GM19468 (cell line): Measurements from ENCODE around the gene RIN3.
A peak's percentile ranks its signal among the peaks of the same experiment; 100 is the strongest.
"Not testable (repeated sequence)": the region's sequence is repeated elsewhere in the genome, so short reads cannot be mapped to it uniquely, and the experiment has no call there.

Experiments
- ATAC-seq: cut with Tn5 transposase; IDR thresholded peaks from one replicate; pipeline ENCODE4 v1.9.1; 2021; ENCODE audit warnings: mild to moderate bottlenecking, moderate library complexity, moderate number of reproducible peaks; ENCODE audit not compliant: unreplicated experiment; ENCODE audit errors: extremely low read depth

Gene RIN3

GRCh38 chr14:92693998-92694795, 180.6 kb downstream of the RIN3 start:
- ATAC-seq: no peak

- ATAC-seq: no peak
Measured at GRCh38 chr14:92694807-92695206, 181.2 kb downstream of the RIN3 start.

GRCh38 chr14:92695562-92695961, 182.0 kb downstream of the RIN3 start:
- no peak for ATAC-seq

- no peak for ATAC-seq
Measured at GRCh38 chr14:92696366-92696765, 182.8 kb downstream of the RIN3 start.

- ATAC-seq: no peak
Measured at GRCh38 chr14:92698393-92698792, 184.8 kb downstream of the RIN3 start.

GRCh38 chr14:92701826-92702225, 188.2 kb downstream of the RIN3 start:
- no peak for ATAC-seq

DNA sequence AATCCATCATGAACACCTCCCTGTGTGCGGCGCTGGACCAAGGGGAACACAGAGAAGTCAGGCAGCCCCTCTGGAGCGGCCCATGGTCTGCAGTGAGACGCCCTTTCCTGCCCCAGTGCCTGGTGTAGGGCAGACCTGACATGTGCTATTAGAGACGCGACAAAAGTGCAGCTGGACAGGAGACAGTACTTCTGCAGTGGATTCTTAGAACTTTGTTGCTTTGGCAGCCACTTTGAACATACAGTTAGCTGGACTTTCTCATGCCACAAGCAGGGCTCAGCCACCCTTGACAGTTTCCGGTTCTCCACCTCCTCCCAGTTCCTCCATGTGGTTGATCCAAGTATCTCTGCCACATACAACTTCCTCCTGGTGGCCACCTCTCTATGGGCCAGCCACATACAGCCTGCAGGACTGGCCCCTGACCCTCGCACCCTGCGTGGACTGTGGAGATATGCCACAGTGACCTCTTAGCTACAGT, 188.9 kb downstream of the RIN3 start:
- ATAC-seq: no peak

DNA sequence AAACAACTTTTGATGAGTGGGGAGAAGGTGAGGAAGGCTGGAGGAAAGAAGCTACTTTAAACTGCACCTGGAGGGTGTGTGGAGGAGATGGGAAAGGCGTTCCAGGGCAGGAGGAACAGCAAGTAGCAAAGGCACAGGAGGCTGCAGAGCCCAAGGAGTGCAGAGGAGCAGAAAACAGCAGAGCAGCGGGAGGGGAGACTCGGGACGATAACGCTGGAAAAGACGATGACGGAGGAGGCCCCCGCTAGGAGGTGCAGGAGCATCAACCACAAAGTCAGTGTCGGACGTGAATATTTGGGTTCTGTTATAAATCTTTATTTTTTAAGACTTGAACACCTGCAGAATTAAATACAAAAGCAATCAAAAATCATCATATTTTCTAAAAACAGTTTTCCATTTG, 189.9 kb downstream of the RIN3 start:
- no peak for ATAC-seq

GRCh38 chr14:92704036-92704804, 190.6 kb downstream of the RIN3 start:
- ATAC-seq: peak; percentile 87

GRCh38 chr14:92704821-92705220, 191.2 kb downstream of the RIN3 start:
- no peak for ATAC-seq

- no peak for ATAC-seq
Measured at GRCh38 chr14:92706386-92706785, 192.8 kb downstream of the RIN3 start.

DNA sequence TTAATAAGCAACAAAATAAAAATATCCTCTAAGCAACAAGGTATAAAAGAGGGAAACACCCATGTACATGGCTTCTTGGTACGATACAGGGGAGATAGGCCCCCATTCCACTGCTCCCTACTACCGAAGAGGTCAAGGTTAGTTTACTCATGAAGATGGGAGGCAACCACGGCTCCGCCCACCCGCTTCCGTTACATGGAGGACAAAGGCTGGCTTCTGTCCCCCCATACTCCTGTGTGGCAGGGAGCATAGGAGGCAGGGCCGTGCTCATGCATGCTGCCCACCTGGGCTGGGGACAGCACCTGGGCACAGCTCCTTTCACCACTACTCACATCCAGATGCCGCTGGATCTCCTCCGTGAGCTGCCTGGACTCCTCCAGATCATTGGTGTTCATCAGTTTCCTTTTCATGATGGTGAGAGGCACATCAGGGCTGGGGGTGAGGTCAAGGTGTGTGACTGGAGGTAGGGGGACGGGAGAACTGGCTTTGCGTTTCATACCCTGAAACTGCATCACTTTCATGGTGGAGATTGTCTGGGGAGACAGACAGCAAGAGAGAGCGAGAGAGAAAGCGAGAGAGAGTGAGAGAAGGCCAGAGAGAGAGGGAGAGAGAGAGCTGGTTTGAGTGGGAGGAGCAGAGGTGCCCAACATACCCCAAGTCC, 195.9 kb downstream of the RIN3 start:
- ATAC-seq: no peak

DNA sequence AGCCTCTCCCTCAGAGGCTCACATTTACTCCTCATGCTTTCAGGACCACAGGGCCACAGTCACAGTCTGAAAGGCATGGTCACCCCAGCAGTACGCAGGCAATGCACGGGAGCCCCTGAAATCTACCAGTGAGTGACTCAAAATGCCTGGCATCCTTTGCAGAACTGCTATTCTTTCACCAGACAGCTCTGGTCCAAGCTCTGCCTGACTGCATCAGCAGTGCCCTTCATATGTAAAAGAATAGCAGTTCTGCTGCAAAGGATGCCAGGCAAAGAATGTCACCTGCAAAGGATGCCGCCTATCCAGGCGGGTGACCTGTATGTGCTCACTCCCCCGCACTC, 196.4 kb downstream of the RIN3 start:
- ATAC-seq: no peak

- ATAC-seq: no peak
Measured at GRCh38 chr14:92711976-92712653, 198.5 kb downstream of the RIN3 start.

GRCh38 chr14:92712654-92713051, 199.1 kb downstream of the RIN3 start:
- ATAC-seq: no peak

DNA sequence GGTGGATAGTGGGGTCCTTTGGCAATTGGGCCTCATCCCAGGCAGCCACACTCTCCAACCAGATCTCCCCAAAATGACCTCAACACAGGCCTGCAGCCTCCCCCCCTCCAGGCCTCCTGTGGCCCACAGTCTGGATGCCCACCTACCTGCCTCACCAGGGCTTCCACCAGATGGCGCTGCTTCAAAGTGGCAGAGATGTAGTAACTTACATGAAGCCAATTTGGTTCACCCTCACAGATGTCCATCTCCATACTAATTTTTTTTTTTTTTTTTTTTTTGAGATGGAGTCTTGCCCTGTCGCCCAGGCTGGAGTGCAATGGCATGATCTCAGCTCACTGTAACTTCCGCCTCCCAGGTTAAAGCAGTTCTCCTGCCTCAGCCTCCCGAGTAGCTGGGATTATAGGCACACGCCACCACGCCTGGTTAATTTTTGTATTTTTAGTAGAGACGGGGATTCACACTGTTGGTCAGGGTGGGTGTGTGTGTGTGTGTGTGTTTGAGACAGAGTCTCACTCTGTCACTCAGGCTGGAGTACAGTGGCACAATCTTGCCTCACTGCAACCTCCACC, 201.2 kb downstream of the RIN3 start:
- ATAC-seq: not testable (repeated sequence)

DNA sequence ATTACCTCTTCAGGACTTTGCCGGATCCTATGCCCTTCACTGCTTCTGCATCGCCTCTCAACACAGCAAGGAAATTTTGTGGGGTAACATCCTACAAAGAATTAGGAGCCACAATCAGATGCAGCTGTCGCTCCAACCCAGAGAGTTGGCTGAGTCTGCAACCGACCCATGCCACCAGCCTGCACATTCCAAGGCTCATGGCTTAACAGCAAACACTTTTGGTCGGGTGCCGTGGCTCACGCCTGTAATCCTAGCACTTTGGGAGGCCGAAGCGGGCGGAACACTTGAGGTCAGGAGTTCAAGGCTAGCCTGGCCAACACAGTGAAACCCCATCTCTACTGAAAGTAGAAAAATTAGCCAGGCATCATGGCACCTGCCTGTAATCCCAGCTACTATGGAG, 202.6 kb downstream of the RIN3 start:
- no peak for ATAC-seq

GRCh38 chr14:92717571-92718042, 204.0 kb downstream of the RIN3 start:
- no peak for ATAC-seq

DNA sequence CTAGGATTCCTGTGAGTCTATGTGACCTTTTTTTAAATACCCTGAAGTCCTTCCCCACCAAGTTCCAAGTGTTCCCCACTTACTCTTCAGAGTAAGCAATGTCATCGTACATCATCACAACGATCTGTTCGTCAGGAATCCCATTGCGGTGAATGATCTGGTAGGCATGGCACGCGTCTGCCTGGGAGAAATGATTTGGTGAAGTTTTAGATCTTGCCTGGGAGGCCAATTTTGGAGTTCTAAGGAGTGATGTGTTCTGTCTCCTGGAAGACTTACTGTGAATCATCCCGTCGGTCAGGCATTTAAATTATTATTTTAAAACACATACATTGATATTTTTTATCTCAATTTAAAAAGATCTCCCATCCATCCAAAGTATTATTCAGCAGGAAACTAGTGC, 205.1 kb downstream of the RIN3 start:
- ATAC-seq: no peak

DNA sequence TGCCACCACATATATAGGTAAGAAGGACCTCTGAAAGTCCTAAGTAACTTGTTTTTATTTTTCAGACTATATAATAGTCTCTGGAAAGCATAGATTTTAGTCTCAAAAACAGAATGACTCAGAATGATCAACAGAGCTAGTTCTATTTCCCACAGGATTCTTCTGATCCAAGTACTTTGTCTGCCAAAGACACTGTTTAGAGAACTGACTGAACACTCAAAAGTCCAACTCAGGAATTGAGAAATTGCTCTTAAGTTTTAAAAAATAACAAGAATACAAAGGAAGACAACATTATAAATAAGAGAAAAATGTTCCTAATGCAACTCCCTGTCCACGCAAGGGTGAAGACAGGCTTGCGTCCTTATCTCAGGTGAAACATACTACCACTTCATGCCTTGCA, 205.8 kb downstream of the RIN3 start:
- no peak for ATAC-seq
